DOHH2 (cell line): ENCODE data around the gene GSTO1.

Source experiments
- H3F3A ChIP-seq: fragments of 200-600 bp; sonication (generic), shearing (Covaris generic); 2 replicates; pipeline ENCODE4 v1.6.0; 2016; ENCODE audit warnings: antibody characterized with exemption, mild to moderate bottlenecking; ENCODE audit not compliant: control insufficient read depth, insufficient read depth
- H3K27ac ChIP-seq: fragments of 200-600 bp; sonication (generic); 2 replicates; pipeline ENCODE4 v1.5.1; 2014; ENCODE audit warnings: low read depth, mild to moderate bottlenecking, low read length, moderate library complexity
- H3K27me3 ChIP-seq: fragments of 200-600 bp; sonication (generic); 2 replicates; pipeline ENCODE4 v1.6.1; 2014; ENCODE audit warnings: mild to moderate bottlenecking, low read length, mixed read lengths; ENCODE audit not compliant: control insufficient read depth
- H3K36me3 ChIP-seq: fragments of 200-600 bp; sonication (generic); 2 replicates; pipeline ENCODE4 v1.6.1; 2014; ENCODE audit warnings: mild to moderate bottlenecking, low read length, moderate library complexity, mixed read lengths; ENCODE audit not compliant: control insufficient read depth
- H3K4me1 ChIP-seq: fragments of 200-600 bp; sonication (generic); 2 replicates; pipeline ENCODE4 v1.6.1; 2014; ENCODE audit warnings: mild to moderate bottlenecking, low read length, mixed read lengths; ENCODE audit not compliant: control insufficient read depth
- H3K4me2 ChIP-seq: fragments of 200-600 bp; sonication (generic); 2 replicates; pipeline ENCODE4 v1.6.0; 2014; ENCODE audit warnings: mild to moderate bottlenecking, low read length, moderate library complexity
- H3K4me3 ChIP-seq: fragments of 200-600 bp; sonication (generic); 2 replicates; pipeline ENCODE4 v1.5.1; 2014; ENCODE audit warnings: mild to moderate bottlenecking, low read length, mixed read lengths
- H3K79me2 ChIP-seq: fragments of 200-600 bp; sonication (generic); 2 replicates; pipeline ENCODE4 v1.6.1; 2014; ENCODE audit warnings: mild to moderate bottlenecking, low read length, mixed read lengths; ENCODE audit not compliant: control insufficient read depth
- H3K9me2 ChIP-seq: fragments of 200-600 bp; sonication (generic); replicated peaks from 2 replicates; pipeline ENCODE4 v1.6.1; 2014; ENCODE audit warnings: mild to moderate bottlenecking, low read length, mixed read lengths; ENCODE audit not compliant: control insufficient read depth
- H3K9me3 ChIP-seq: fragments of 200-600 bp; sonication (generic); 2 replicates; pipeline ENCODE4 v1.6.1; 2014; ENCODE audit warnings: antibody characterized with exemption, low read length, mixed read lengths; ENCODE audit not compliant: control insufficient read depth, insufficient read depth
- H4K20me1 ChIP-seq: fragments of 200-600 bp; sonication (generic); 2 replicates; pipeline ENCODE4 v1.6.0; 2014; ENCODE audit warnings: low read depth, mild to moderate bottlenecking, antibody characterized with exemption, low read length, moderate library complexity; ENCODE audit not compliant: control insufficient read depth, insufficient read depth
- CTCF ChIP-seq: fragments of 200-600 bp; sonication (generic); IDR thresholded peaks from one replicate; pipeline ENCODE4 v1.5.1; 2014; ENCODE audit warnings: antibody characterized with exemption, mild to moderate bottlenecking, low read depth, low read length; ENCODE audit not compliant: poor library complexity, severe bottlenecking
- EZH2phosphoT487 ChIP-seq: fragments of 200-600 bp; sonication (generic); IDR thresholded peaks from 2 replicates; pipeline ENCODE4 v1.6.1; 2017; ENCODE audit warnings: borderline replicate concordance, mild to moderate bottlenecking, antibody characterized with exemption, low read length, moderate library complexity, mixed read lengths

GSTO1 gene

GRCh38 chr10:104303594-104304355 lies 49.1 kb downstream of the GSTO1 start:
- Histone ChIP-seq H4K20me1 (no peaks in the 10 kb centered on the region), H3K4me3 (no peak overlapping the region), H3K4me1 (no peaks in the 10 kb centered on the region), H3F3A (no peaks in the 10 kb centered on the region; the same call in 1 of the 2 replicates), H3K27ac (no peak overlapping the region), H3K4me2 (no peak overlapping the region), H3K36me3 (no peaks in the 10 kb centered on the region), H3K9me3 (no peaks in the 10 kb centered on the region), H3K27me3 (peaks cover 7% of the 10 kb centered on the region), H3K9me2 (no peaks in the 10 kb centered on the region), H3K79me2 (no peaks in the 10 kb centered on the region)
- TF ChIP-seq EZH2phosphoT487 (no peak), CTCF (no peak)

- TF ChIP-seq EZH2phosphoT487 (no peak), CTCF (no peak)
- H3K79me2 ChIP-seq: no peaks in the 10 kb centered on the region
- no peaks in the 10 kb centered on the region for H4K20me1 ChIP-seq
- H3K4me1 ChIP-seq: no peaks in the 10 kb centered on the region
- H3K36me3 ChIP-seq: no peaks in the 10 kb centered on the region
- H3F3A ChIP-seq: no peaks in the 10 kb centered on the region; the same call in 1 of the 2 replicates
- no peak overlapping the region for H3K4me2 ChIP-seq
- peaks cover 7% of the 10 kb centered on the region for H3K27me3 ChIP-seq
- no peak overlapping the region for H3K27ac ChIP-seq
- no peaks in the 10 kb centered on the region for H3K9me3 ChIP-seq
- H3K9me2 ChIP-seq: no peaks in the 10 kb centered on the region
- H3K4me3 ChIP-seq: no peak overlapping the region
Observed at GRCh38 chr10:104304356-104304745, 49.7 kb downstream of the GSTO1 start.

- Histone ChIP-seq H3K79me2 (no peaks in the 10 kb centered on the region), H3K9me2 (no peaks in the 10 kb centered on the region), H3K4me1 (no peaks in the 10 kb centered on the region), H3K27me3 (peaks cover 7% of the 10 kb centered on the region), H3K36me3 (no peaks in the 10 kb centered on the region), H3F3A (no peaks in the 10 kb centered on the region; the same call in 1 of the 2 replicates), H4K20me1 (no peaks in the 10 kb centered on the region), H3K4me3 (no peak overlapping the region), H3K9me3 (no peaks in the 10 kb centered on the region), H3K4me2 (no peak overlapping the region), H3K27ac (no peak overlapping the region)
- TF ChIP-seq CTCF (no peak), EZH2phosphoT487 (no peak)
Observed at GRCh38 chr10:104304927-104305326, 50.2 kb downstream of the GSTO1 start.
